ENCODE measurements around the gene MPO.

MPO gene

GRCh38 chr17:58278661-58279015, 2.1 kb downstream of the MPO start:
- no peak for DNase-seq

DNA sequence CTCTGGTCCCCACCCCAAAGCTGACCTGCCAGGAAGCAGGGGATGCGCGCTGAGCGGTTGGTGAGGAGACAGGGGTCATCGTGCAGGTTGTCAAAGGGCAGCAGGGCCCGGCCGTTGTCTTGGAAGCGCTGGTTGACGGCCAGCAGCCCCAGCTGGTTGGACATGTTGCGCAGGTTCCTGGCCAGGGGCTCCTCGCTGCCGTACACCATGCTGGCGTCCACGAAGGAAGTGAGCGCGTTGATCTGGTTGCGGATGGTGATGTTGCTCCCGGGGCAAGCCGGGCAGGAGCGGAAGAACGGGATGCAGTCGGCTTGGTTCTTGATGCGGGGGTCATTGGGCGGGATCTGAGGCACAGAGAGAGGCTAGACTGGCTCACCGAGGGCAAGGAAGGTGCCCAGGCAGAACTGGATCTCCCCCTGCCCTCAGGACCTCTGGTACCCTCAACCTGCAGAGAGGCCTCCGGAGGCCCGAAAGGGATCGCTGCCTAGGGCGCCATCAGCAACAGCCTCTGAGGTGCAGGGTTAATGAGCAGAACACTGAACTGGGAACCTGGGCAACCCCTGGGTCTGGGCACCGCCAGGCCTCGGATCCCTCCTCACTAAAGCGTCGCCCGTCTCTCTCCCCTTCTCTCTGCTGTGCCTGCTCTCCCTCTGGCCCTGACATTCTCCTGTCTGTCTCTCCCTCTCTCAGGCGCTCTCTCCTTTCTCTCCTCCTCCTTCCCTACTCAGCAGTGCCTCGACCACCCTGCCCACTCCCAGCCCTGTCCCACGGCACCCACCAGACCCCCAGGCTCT, 2.7 kb downstream of the MPO start:
- DNase-seq = no peak

GRCh38 chr17:58277107-58277801, 3.5 kb downstream of the MPO start:
- no peak for DNase-seq

DNA sequence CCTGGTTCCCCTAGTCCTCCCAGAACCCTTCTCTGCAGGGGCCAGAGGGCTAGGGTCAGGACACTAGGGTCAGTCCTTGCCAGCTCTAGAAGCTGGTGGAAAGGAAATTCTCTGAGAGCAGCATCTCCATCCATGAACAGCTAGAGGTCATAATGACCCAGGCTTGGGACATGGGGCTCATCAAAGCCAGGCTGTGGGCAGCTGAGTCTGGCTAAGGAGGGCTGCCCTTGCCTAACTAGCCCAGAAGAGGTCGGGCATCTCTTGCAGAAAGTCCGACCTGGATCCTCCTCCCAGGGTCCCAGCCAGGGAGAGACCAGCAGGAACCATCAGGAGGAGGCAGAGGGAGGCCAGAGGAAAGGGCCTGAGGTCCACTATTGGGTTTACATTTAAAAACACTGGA, 4.3 kb downstream of the MPO start:
- no peak for DNase-seq

GRCh38 chr17:58275417-58275816, 5.3 kb downstream of the MPO start:
- DNase-seq = no peak

- DNase-seq = no peak
Observed at GRCh38 chr17:58273453-58274104, 7.2 kb downstream of the MPO start.

- DNase-seq = no peak
Observed at GRCh38 chr17:58272367-58273280, 8.1 kb downstream of the MPO start.

- DNase-seq = no peak
Observed at GRCh38 chr17:58271216-58271931, 9.4 kb downstream of the MPO start.

DNA sequence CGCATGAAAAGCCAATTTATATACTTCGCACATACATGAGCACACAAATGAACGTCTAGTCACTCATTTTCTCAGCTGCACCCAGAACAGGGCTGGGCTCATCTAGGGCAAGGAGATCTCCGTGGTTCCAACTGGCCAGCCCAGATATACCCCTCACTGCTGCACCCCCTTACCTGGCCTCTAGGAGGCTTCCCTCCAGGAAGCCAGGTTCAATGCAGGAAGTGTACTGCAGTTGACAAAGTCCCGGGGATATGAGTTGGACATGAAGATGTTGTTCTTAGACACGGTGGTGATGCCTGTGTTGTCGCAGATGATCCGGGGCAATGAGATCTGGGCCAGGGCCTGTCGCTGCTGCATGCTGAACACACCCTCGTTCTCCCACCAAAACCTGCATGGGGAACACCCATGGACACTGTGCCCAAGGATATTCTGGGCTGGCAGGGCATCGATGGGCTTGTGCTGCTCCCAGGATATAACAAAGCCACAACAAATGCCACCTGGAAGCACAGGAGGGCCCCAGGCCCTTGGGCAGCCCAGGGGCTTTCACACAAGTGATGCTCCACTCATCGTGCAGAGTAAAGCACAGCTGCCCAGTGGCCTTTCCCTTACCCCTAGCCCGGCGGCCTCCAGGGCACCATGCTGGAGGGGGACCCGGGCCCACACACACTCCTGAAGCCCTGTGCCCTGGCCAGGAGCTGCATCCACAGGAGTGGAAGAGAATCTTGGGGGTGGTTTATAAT, 10.1 kb downstream of the MPO start:
- no peak for DNase-seq

- no peak for DNase-seq
Observed at GRCh38 chr17:58269557-58270291, 11.0 kb downstream of the MPO start.

- DNase-seq = no peak
Observed at GRCh38 chr17:58268774-58269556, 11.8 kb downstream of the MPO start.

DNA sequence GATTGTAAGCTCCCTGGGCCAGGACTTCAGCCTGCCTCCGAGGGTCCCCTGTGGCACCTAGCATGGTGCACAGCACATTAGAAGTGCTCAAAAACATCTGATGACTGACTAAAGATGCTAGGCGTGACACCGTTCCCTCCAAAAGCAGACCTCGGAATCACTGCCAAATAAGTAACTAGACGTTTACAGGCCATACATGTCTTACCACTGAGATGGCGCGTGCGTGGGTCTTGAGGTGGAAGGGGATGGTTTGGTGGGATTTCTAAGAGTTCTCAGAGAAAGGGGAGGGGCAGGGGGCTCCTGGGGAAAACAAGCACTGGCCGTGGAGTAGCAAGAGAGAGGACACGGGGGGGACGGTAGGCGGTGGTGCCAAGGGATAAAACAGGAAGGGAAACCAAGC, 12.4 kb downstream of the MPO start:
- DNase-seq = no peak

GRCh38 chr17:58267347-58268324, 13.1 kb downstream of the MPO start:
- DNase-seq = no peak

GRCh38 chr17:58265902-58266875, 14.5 kb downstream of the MPO start:
- DNase-seq = no peak

DNA sequence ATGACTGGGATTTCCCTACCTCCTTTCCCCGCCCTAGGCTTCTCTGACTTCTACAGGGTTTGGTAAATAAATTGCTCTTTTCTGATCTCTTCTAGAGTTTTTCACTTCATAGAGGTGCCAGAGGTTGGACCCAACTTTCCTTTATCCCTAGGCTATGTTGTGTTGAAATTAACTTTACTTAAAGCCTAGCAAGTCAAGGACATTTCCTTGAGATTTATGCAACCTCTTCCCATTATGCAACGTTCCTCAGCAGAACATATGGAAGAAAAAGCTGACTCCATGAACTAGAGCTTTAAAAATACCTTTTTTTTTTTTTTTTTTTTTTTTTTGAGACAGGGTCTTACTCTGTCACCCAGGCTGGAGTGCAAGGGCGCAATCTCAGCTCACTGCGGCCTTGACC, 15.5 kb downstream of the MPO start:
- DNase-seq = no peak

- no peak for DNase-seq
Observed at GRCh38 chr17:58264407-58265103, 16.2 kb downstream of the MPO start.

GRCh38 chr17:58263773-58264172, 17.0 kb downstream of the MPO start:
- no peak for DNase-seq
